Left ventricle myocardium inferior (tissue), 1 donor: ENCODE data around the gene SGCB. TPM values are rescaled to one million over a fixed set of nuclear protein-coding genes. Genes with fewer than 3 reads are reported as not detected.

ENCODE experiments used
- total RNA-seq: library from RNA; stranded (reverse); fragmentation: NEBNext Ultra II Directional; extraction: Animal tissue kit (Norgen Biotek cat#: 25700); gene quantifications from one replicate; pipeline ENCODE4 v1.2.1, GENCODE V29; 2021
- donor health status: DM: no; HTN: yes; CAD: no; lungs with severe emphysema.

Gene SGCB
- total RNA-seq, 1 donor from 2014 or later, result 78.8 TPM

Other genes with a start within 250 kb of the SGCB start
- gene DCUN1D4, start 195.1 kb downstream of the SGCB start, total RNA-seq, result 45.0 TPM
- gene LRRC66, start 17.9 kb downstream of the SGCB start, total RNA-seq, result 0.25 TPM
- 1.6 TPM for gene SPATA18, start 13.0 kb upstream of the SGCB start, total RNA-seq